SKM-1 (cell line): ENCODE results near the gene C2orf78.

ENCODE experiments used
- DNase-seq: peaks from one replicate; lab custom pipeline; 2025; ENCODE audit not compliant: unreplicated experiment; lab: John Stamatoyannopoulos, UW

C2orf78 gene

GRCh38 chr2:73837847-73838585 is 54.0 kb downstream of the C2orf78 start:
- DNase-seq, result peak; percentile 78

DNA sequence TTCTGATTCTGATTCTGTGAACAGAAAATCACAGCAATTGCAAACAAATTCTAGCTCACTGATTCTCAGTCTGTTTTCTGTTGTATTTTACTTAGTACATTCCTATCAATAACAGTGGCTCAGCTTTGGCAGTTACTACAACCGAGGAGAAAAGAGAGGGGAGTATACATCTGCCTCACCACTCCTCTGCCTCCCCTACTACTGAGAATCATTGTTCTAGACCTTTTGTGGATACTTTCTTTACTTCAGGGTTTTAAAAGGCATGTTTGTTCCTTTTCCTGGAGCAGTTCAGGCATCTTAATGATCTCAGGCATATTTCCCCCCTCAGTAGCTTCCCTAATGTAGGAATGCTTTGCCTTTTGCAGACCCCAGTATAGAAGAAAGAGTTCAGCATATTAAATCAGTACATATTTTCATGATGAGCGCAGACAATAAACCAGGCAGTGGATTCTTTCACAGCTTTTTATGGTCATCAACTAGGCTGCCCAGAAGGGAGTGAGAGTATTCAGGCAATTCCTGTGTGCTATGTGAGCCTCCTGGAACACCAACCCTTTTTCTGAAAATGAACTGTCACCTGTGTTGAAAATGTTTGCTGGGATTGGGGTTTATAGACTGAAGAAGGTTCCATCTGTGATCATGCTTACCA is 55.0 kb downstream of the C2orf78 start:
- no peak for DNase-seq

DNA sequence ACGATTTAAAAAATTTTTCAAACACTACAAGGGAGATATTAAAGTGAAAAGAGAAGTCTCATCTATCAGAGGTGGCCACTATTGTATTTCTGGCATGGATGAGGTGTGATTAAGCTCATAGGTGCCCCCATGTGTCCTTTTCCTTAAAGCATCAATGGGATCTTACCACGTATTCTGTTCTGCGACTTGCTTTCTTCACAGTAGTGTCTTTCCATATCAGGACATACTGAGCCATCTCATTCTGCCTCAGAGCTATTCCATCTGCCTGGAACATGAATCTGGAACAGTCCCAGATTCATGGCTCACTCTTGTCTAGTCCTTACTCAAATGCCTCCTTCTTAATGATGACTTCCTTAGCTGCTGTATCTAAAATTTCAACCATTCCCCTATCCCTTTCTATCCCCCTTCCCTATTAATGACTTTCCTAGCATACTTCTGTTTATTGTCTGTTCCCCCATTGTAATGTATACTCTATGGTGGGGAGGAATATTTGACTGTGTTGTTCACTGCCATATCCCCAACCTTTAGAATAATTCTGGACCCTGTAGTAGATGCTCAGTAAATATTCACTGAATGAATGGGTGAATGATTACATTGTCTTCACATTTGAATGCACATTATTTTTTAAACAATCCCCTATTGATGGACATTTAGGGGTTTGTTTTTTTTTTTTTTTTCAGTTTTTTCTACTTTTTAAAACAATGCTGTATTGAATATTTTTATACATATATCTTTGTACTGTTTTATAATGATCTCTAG is 55.8 kb downstream of the C2orf78 start:
- DNase-seq, result no peak

- DNase-seq, result no peak
Measured at GRCh38 chr2:73841912-73842738, 58.1 kb downstream of the C2orf78 start.

- DNase-seq, result no peak
Measured at GRCh38 chr2:73842739-73843019, 58.7 kb downstream of the C2orf78 start.

GRCh38 chr2:73844087-73844486 is 60.1 kb downstream of the C2orf78 start:
- DNase-seq, result no peak

DNA sequence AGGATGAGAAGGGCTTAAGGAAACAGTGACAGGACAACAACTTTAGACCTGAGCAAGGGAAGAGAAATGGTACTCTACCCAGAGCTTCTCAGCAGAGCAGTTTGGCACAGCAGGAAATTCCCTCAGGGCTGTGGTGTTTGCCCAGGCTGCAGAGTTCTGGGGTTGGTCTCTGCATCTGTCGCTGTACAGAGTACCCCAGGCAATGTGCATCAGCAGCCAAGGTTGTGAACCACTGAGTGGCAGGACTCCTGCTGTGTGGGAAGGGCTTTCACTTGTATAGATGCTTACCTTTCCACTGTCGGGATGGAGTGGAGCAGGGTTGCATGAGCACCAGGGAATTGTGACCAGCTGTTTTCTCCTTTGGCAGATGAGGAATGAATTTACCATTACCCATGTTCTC is 66.0 kb downstream of the C2orf78 start:
- DNase-seq, result no peak

- no peak for DNase-seq
Measured at GRCh38 chr2:73851274-73851673, 67.3 kb downstream of the C2orf78 start.

- no peak for DNase-seq
Measured at GRCh38 chr2:73852020-73852419, 68.0 kb downstream of the C2orf78 start.

DNA sequence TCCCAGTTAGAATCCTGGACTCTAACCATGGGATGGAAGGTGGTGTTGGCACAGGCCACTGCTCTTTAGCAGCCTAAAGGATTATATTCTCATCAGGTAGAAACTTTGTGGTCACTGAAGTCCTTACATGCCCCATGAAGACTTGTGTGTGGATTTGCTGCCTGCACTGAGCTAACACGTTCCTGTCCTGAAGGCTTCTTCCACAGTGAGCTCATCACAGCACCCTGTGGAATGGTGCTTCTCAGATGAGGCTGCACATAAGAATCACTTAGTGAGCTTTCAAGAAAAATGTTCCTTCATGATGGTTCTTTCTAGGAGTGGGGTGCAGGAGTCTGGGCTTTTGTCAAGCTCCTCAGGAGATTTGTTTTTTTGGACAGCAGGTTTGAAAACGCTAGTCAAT is 71.5 kb downstream of the C2orf78 start:
- DNase-seq, result no peak

- DNase-seq, result no peak
Measured at GRCh38 chr2:73856214-73856613, 72.2 kb downstream of the C2orf78 start.

GRCh38 chr2:73859721-73860586 is 76.0 kb downstream of the C2orf78 start:
- no peak for DNase-seq

- DNase-seq, result no peak
Measured at GRCh38 chr2:73862987-73863386, 79.0 kb downstream of the C2orf78 start.
